B cell (primary cell): Measurements from ENCODE around the gene HPS6. TPM values are rescaled to one million over a fixed set of nuclear protein-coding genes. Genes with fewer than 3 reads are reported as not detected.

Experiments used
- ATAC-seq: fragments of 200-7000 bp; cut with Tn5 transposase; one replicate; pipeline ENCODE4 v1.10.0; 2021; ENCODE audit warnings: low read depth, mild to moderate bottlenecking, moderate number of reproducible peaks, moderate library complexity
- CTCF ChIA-PET: fragments of 350-600 bp; sonication (Branson Sonifier 250); formaldehyde crosslinking; loops from one replicate; lab custom pipeline; 2021; ENCODE audit warnings: antibody characterized with exemption, inconsistent platforms; lab: Charles Lee
- POLR2A ChIA-PET: fragments of 350-600 bp; sonication (Branson Sonifier 250); formaldehyde crosslinking; loops from one replicate; lab custom pipeline; 2021; ENCODE audit warnings: antibody characterized with exemption; lab: Charles Lee
- DNase-seq: peaks from one replicate; pipeline ENCODE4 v3.0.0; 2013
- H2AFZ ChIP-seq: 2 replicates; pipeline ENCODE4 v1.6.1; 2012; ENCODE audit warnings: mild to moderate bottlenecking, low read depth, low read length; ENCODE audit not compliant: insufficient read depth, poor library complexity, severe bottlenecking
- H3K27ac ChIP-seq, 2 donors: 1 replicate in 1 of 2; 2 replicates in 1 of 2; pipeline ENCODE4 v1.5.1; 2012 to 2013; ENCODE audit warnings: low read length in 2 of 2, mild to moderate bottlenecking in 2 of 2, moderate library complexity in 1 of 2
- H3K27me3 ChIP-seq, 4 experiments: fragments of 200-600 bp in 1 of 4; sonication (generic) in 1 of 4; replicated peaks in 1 of 4; 1 replicate in 2 of 4; 2 replicates in 2 of 4; pipeline versions ENCODE4 v1.6.1 to v1.7.0; 2013 to 2016; ENCODE audit warnings: low read length in 3 of 4, mild to moderate bottlenecking in 2 of 4, mixed read lengths in 1 of 4, moderate library complexity in 1 of 4; ENCODE audit not compliant: insufficient read depth in 4 of 4, control insufficient read depth in 3 of 4; ENCODE audit errors: control extremely low read depth in 1 of 4
- H3K36me3 ChIP-seq, 2 experiments: replicated peaks in 1 of 2; 1 replicate in 1 of 2; 2 replicates in 1 of 2; pipeline versions ENCODE4 v1.6.1 to v1.7.1; 2013; ENCODE audit warnings: low read length in 1 of 2; ENCODE audit not compliant: insufficient read depth in 2 of 2, control insufficient read depth in 1 of 2; ENCODE audit errors: control extremely low read depth in 1 of 2, extremely low read depth in 1 of 2
- H3K4me1 ChIP-seq, 2 donors: fragments of 200-600 bp in 1 of 2; sonication (generic) in 1 of 2; 1 replicate in 1 of 2; 2 replicates in 1 of 2; pipeline versions ENCODE4 v1.5.1 to v1.6.1; 2013 to 2017; ENCODE audit warnings: low read length in 2 of 2; ENCODE audit not compliant: control insufficient read depth in 2 of 2, insufficient read depth in 2 of 2
- H3K4me2 ChIP-seq: replicated peaks from 2 replicates; pipeline ENCODE3; 2012; ENCODE audit warnings: mild to moderate bottlenecking, low read depth, low read length; ENCODE audit not compliant: poor library complexity, severe bottlenecking
- H3K4me3 ChIP-seq, 5 experiments: fragments of 200-600 bp in 1 of 5; sonication (generic) in 1 of 5; 1 replicate in 3 of 5; 2 replicates in 2 of 5; pipeline versions ENCODE4 v1.5.1 to v1.7.0; 2011 to 2016; ENCODE audit warnings: low read length in 4 of 5, mild to moderate bottlenecking in 4 of 5, low read depth in 2 of 5, control low read depth in 1 of 5, moderate library complexity in 1 of 5; ENCODE audit not compliant: insufficient read depth in 1 of 5; ENCODE audit errors: control extremely low read depth in 1 of 5, extremely low read depth in 1 of 5
- H3K79me2 ChIP-seq: fragments of 200-600 bp; sonication (generic); one replicate; pipeline ENCODE4 v1.6.0; 2016; ENCODE audit warnings: low read length; ENCODE audit not compliant: control insufficient read depth, insufficient read depth
- H3K9ac ChIP-seq: fragments of 200-600 bp; sonication (generic); 2 replicates; pipeline ENCODE4 v1.6.1; 2017; ENCODE audit warnings: mild to moderate bottlenecking, low read length, moderate library complexity
- H3K9me3 ChIP-seq, 3 donors: one replicate each; pipeline versions ENCODE4 v1.6.1 to v1.7.1; 2013; ENCODE audit warnings: low read length in 2 of 3; ENCODE audit not compliant: control insufficient read depth in 2 of 3, insufficient read depth in 1 of 3; ENCODE audit errors: control extremely low read depth in 1 of 3
- H4K20me1 ChIP-seq: 2 replicates; pipeline ENCODE4 v1.6.0; 2012; ENCODE audit warnings: mild to moderate bottlenecking, low read length; ENCODE audit not compliant: insufficient read depth, control insufficient read depth, poor library complexity, severe bottlenecking
- H3K27ac Mint-ChIP-seq: one replicate; pipeline ENCODE4 v1.8.0; 2021; ENCODE audit warnings: mixed read lengths
- H3K27me3 Mint-ChIP-seq: one replicate; pipeline ENCODE4 v1.8.0; 2021; ENCODE audit warnings: mixed read lengths
- H3K4me1 Mint-ChIP-seq: one replicate; pipeline ENCODE4 v1.8.0; 2021; ENCODE audit warnings: mixed read lengths
- H3K4me3 Mint-ChIP-seq: one replicate; pipeline ENCODE4 v1.8.0; 2021; ENCODE audit warnings: mixed read lengths
- H3K9me3 Mint-ChIP-seq: one replicate; pipeline ENCODE4 v1.8.0; 2022; ENCODE audit warnings: mixed read lengths; ENCODE audit not compliant: insufficient read depth
- EZH2 ChIP-seq: IDR thresholded peaks from 2 replicates; pipeline ENCODE4 v1.6.1; 2012; ENCODE audit warnings: borderline replicate concordance, low read depth, mild to moderate bottlenecking, moderate library complexity, low read length; ENCODE audit not compliant: insufficient read depth, poor library complexity, severe bottlenecking
- WGBS: methylation state at CpG from one replicate; pipeline ENCODE4 v1.1.5; 2013; ENCODE audit warnings: missing lambda C conversion rate; ENCODE audit not compliant: insufficient coverage; 5-methylcytosine and 5-hydroxymethylcytosine counted together
- intact Hi-C: fragments of 100-400 bp; cut with micrococcal nuclease; formaldehyde crosslinking; loops from one replicate; pipeline ENCODE4 v1.10.0; 2022
- polyA plus RNA-seq: library from polyadenylated mRNA; depleted of rRNA; stranded (reverse); fragments of >200 nt; gene quantifications from 2 replicates; pipeline ENCODE4 v1.2.3, GENCODE V29; 2012
- small RNA-seq: library from RNA; depleted of rRNA; stranded (forward); fragments of <200 nt; gene quantifications from one replicate; pipeline ENCODE3, GENCODE V24; 2012; ENCODE audit warnings: low replicate concordance, low read depth; ENCODE audit not compliant: insufficient read length
- total RNA-seq, 2 donors: library from RNA; stranded (reverse); fragments of 120-200 nt in 1 of 2; gene quantifications; 1 replicate in 1 of 2; 2 replicates in 1 of 2; pipeline versions ENCODE4 v1.2.3 to v1.2.4, GENCODE V29; 2013 to 2022
- TF ChIP-seq, protein P1 (sequence below): fragments of 200-600 bp; IDR thresholded peaks from one replicate; pipeline ENCODE4 v1.8.0; 2022; ENCODE audit warnings: antibody characterized with exemption, mild to moderate bottlenecking

Gene HPS6
- total and polyA plus RNA-seq, 2 donors (not counting 1 experiment from before 2014, with no cell fraction given), result 2.8 to 29.5 TPM

DNA sequence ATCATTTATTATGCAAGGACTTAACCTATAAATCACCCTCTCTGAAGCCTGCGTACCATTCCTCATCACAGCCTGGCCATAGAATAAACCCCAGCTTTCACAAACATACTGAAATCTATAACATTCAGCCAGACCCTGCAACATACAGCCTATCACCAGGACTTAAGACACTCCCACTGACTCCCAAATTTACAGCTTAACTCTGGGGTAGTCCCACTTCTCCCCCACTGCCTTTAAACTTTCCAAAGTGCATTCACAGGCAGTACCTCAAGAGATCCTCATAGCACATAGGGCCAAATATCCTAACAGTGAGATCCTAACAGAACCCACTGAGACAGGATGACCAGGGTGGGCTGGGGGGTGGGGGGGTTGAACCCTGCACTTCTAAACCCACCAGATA is 51.5 kb downstream of the HPS6 start:
- no peak for ATAC-seq
- peak overlapping the region; percentile 86 for H3K4me3 Mint-ChIP-seq
- no peak for TF ChIP-seq EZH2
- TF ChIP-seq, protein P1, sequence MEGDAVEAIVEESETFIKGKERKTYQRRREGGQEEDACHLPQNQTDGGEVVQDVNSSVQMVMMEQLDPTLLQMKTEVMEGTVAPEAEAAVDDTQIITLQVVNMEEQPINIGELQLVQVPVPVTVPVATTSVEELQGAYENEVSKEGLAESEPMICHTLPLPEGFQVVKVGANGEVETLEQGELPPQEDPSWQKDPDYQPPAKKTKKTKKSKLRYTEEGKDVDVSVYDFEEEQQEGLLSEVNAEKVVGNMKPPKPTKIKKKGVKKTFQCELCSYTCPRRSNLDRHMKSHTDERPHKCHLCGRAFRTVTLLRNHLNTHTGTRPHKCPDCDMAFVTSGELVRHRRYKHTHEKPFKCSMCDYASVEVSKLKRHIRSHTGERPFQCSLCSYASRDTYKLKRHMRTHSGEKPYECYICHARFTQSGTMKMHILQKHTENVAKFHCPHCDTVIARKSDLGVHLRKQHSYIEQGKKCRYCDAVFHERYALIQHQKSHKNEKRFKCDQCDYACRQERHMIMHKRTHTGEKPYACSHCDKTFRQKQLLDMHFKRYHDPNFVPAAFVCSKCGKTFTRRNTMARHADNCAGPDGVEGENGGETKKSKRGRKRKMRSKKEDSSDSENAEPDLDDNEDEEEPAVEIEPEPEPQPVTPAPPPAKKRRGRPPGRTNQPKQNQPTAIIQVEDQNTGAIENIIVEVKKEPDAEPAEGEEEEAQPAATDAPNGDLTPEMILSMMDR, result no peak
- Histone ChIP-seq H3K36me3 (no peaks in the 10 kb centered on the region), H3K27me3 (no peaks in the 10 kb centered on the region), H3K4me3 (no peak overlapping the region), H3K79me2 (peaks cover 93% of the 10 kb centered on the region), H3K4me1 (peaks cover 65 to 82% of the 10 kb centered on the region in 2 donors), H3K9me3 (no peaks in the 10 kb centered on the region), H3K27ac (peak overlapping the region; percentile 87 to 94), H4K20me1 (peaks cover 46% of the 10 kb centered on the region), H2AFZ (no peak overlapping the region), H3K9ac (no peak overlapping the region), H3K4me2 (peak overlapping the region; percentile 93)
- DNase-seq, result no peak
- H3K27ac Mint-ChIP-seq, result peak overlapping the region; percentile 91
- WGBS, result 100% methylated on average over 1 of the region's 1 CpG
- no peaks in the 10 kb centered on the region for H3K27me3 Mint-ChIP-seq
- intact Hi-C loops, result loop anchor here (5.0 kb wide), 1 partner anchor 274 kb away; the partner anchor contains the start of gene KCNIP2
- ChIA-PET CTCF (interaction anchor here (1.3 to 1.5 kb wide), 2 partner anchors 43 to 277 kb away, joined by 3 to 7 read pairs; no protein-coding TSS in a partner anchor), POLR2A (interaction anchor here (0.5 kb wide), 1 partner anchor 694 kb away, joined by 4 read pairs; no protein-coding TSS in a partner anchor)
- peaks cover 72% of the 10 kb centered on the region for H3K4me1 Mint-ChIP-seq
- H3K9me3 Mint-ChIP-seq, result no peaks in the 10 kb centered on the region

Small RNA genes within 50 kb of the gene (small RNA-seq; reads per million reads assigned to genes)
- gene AL500527.1 (not detected), gene AL500527.2 (not detected)

Other genes with a start within 250 kb of the HPS6 start
- 418 and 442 TPM in 2 replicates for gene OGA, start 246.9 kb upstream of the HPS6 start, total RNA-seq
- 128 and 288 TPM in 2 replicates for gene OGA, start 246.9 kb upstream of the HPS6 start, polyA plus RNA-seq
- 3.5 and 7.2 TPM in 2 replicates for gene KCNIP2, start 221.5 kb upstream of the HPS6 start, total RNA-seq
- 23.5 and 34.7 TPM in 2 replicates for gene KCNIP2, start 221.5 kb upstream of the HPS6 start, polyA plus RNA-seq
- gene ARMH3, start 9.2 kb upstream of the HPS6 start, total RNA-seq, result 36.2 and 40.7 TPM in 2 replicates
- 33.4 and 50.9 TPM in 2 replicates for gene ARMH3, start 9.2 kb upstream of the HPS6 start, polyA plus RNA-seq
- 111 and 114 TPM in 2 replicates for gene LDB1, start 55.0 kb downstream of the HPS6 start, total RNA-seq
- 127 and 139 TPM in 2 replicates for gene LDB1, start 55.0 kb downstream of the HPS6 start, polyA plus RNA-seq
- 35.3 and 36.3 TPM in 2 replicates for gene PPRC1, start 67.7 kb downstream of the HPS6 start, total RNA-seq
- gene PPRC1, start 67.7 kb downstream of the HPS6 start, polyA plus RNA-seq, result 23.3 and 33.0 TPM in 2 replicates
- gene NOLC1, start 87.0 kb downstream of the HPS6 start, total RNA-seq, result 45.0 and 50.2 TPM in 2 replicates
- 32.9 and 67.2 TPM in 2 replicates for gene NOLC1, start 87.0 kb downstream of the HPS6 start, polyA plus RNA-seq
- gene ELOVL3, start 160.9 kb downstream of the HPS6 start, total RNA-seq, result not detected in 2 replicates
- not detected in 2 replicates for gene ELOVL3, start 160.9 kb downstream of the HPS6 start, polyA plus RNA-seq
- gene PITX3, start 176.2 kb downstream of the HPS6 start, total RNA-seq, result not detected in 2 replicates
- gene PITX3, start 176.2 kb downstream of the HPS6 start, polyA plus RNA-seq, result not detected in 2 replicates
- 39.3 and 41.2 TPM in 2 replicates for gene GBF1, start 180.2 kb downstream of the HPS6 start, total RNA-seq
- gene GBF1, start 180.2 kb downstream of the HPS6 start, polyA plus RNA-seq, result 20.8 and 21.7 TPM in 2 replicates